Naive thymus-derived CD8-positive, alpha-beta T cell (primary cell): ENCODE data around the gene EDEM1. TPM values are rescaled to one million over a fixed set of nuclear protein-coding genes. Genes with fewer than 3 reads are reported as not detected.
A peak's percentile ranks its signal among the peaks of the same experiment; 100 is the strongest.
"Not testable (repeated sequence)": the region's sequence is repeated elsewhere in the genome, so short reads cannot be mapped to it uniquely, and the experiment has no call there.

Experiments
- ATAC-seq, 2 donors: fragments of 150-1000 bp; cut with Tn5 transposase in 1 of 2; sonication (Bioruptor Pico), chemical (Tn5 transposase) in 1 of 2; 1 replicate in 1 of 2; 2 replicates in 1 of 2; pipeline ENCODE4 v1.10.0; 2021; ENCODE audit warnings: mild to moderate bottlenecking in 2 of 2, moderate library complexity in 2 of 2
- POLR2A ChIA-PET: fragments of 350-600 bp; sonication (Branson Sonifier 250); formaldehyde crosslinking; loops from one replicate; lab custom pipeline; 2021; ENCODE audit warnings: antibody characterized with exemption; lab: Charles Lee
- DNase-seq, 10 donors: peaks; one replicate each; pipeline versions ENCODE4 v3.0.0 to v3.0.0-alpha.2; 2020 to 2022
- H3K27ac Mint-ChIP-seq, 10 donors: one replicate each; pipeline ENCODE4 v1.8.0; 2020 to 2022; ENCODE audit warnings: mild to moderate bottlenecking in 10 of 10, mixed read lengths in 10 of 10, moderate library complexity in 4 of 10, inconsistent platforms in 1 of 10
- H3K27me3 Mint-ChIP-seq, 5 donors: one replicate each; pipeline ENCODE4 v1.8.0; 2021 to 2022; ENCODE audit warnings: mixed read lengths in 5 of 5
- H3K36me3 Mint-ChIP-seq, 3 donors: one replicate each; pipeline ENCODE4 v1.8.0; 2020 to 2022; ENCODE audit warnings: mixed read lengths in 3 of 3, mild to moderate bottlenecking in 2 of 3, inconsistent platforms in 1 of 3
- H3K4me1 Mint-ChIP-seq, 4 donors: one replicate each; pipeline ENCODE4 v1.8.0; 2021 to 2022; ENCODE audit warnings: mixed read lengths in 4 of 4
- H3K4me3 Mint-ChIP-seq, 10 donors: one replicate each; pipeline ENCODE4 v1.8.0; 2020 to 2022; ENCODE audit warnings: mild to moderate bottlenecking in 10 of 10, mixed read lengths in 10 of 10, moderate library complexity in 6 of 10, inconsistent platforms in 1 of 10
- H3K9me3 Mint-ChIP-seq, 9 donors: one replicate each; pipeline ENCODE4 v1.8.0; 2020 to 2022; ENCODE audit warnings: mixed read lengths in 9 of 9, mild to moderate bottlenecking in 3 of 9, inconsistent platforms in 1 of 9, moderate library complexity in 1 of 9
- polyA plus RNA-seq, 3 donors: library from polyadenylated mRNA; unstranded; fragments of 300-500 nt; fragmentation: Illumina TruSeq; gene quantifications; one replicate each; pipeline ENCODE4 v1.2.3, GENCODE V29; 2021
- total RNA-seq, 8 experiments: library from RNA in 2 of 8; stranded (reverse) in 2 of 8; gene quantifications; one replicate each; pipeline ENCODE4 v1.2.3 and lab custom pipeline; 2021 to 2026

EDEM1 gene
- total and polyA plus RNA-seq, 5 experiments from 2014 or later: 25.5 to 109 (median 31.0) TPM

- Mint-ChIP-seq H3K36me3 (peaks cover 6 to 26% (median 26%) of the 10 kb centered on the region in 3 donors), H3K27me3 (no peaks in the 10 kb centered on the region), H3K9me3 (peaks cover 0 to 3% (median 0%) of the 10 kb centered on the region in 9 donors), H3K4me3 (peak overlapping the region in 3 of 10 donors; percentile 0 to 21 (median 3)), H3K27ac (no peak overlapping the region), H3K4me1 (peaks cover 34 to 82% (median 80%) of the 10 kb centered on the region in 4 donors)
- no peak for ATAC-seq
- DNase-seq: no peak
- POLR2A ChIA-PET: no interaction called here
These were observed 34.4 kb upstream of the EDEM1 start for GRCh38 chr3:5153074-5153473.

- Mint-ChIP-seq H3K9me3 (no peaks in the 10 kb centered on the region), H3K27me3 (no peaks in the 10 kb centered on the region), H3K36me3 (peaks cover 6 to 24% (median 21%) of the 10 kb centered on the region in 3 donors), H3K4me3 (no peak overlapping the region), H3K4me1 (peaks cover 31 to 75% (median 70%) of the 10 kb centered on the region in 4 donors), H3K27ac (peak overlapping the region in 4 of 10 donors; percentile 2 to 61 (median 28))
- DNase-seq (no peak), ATAC-seq (no peak)
- POLR2A ChIA-PET: no interaction called here
These were observed 32.3 kb upstream of the EDEM1 start for GRCh38 chr3:5155241-5155640.

DNA sequence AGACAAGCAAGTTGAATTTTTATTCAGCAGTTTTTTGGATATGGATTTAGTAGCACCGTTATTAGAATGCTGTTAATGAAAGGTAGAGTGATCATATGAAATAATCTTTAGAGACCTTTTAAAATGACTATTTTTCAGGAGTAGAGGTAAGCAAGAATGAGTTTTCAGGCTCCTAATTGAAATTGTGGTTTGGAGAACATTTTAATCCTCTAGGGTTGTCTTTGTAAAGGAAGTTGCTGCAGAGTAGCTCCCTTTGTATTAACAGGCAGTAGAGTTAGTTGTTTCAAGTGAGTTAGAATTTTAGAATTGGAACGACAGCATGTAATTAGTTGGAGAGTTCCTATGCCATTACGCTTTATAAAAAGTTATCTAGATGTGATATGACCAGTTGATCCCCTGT, 27.2 kb upstream of the EDEM1 start:
- Mint-ChIP-seq H3K27me3 (no peaks in the 10 kb centered on the region), H3K36me3 (no peaks in the 10 kb centered on the region), H3K9me3 (no peaks in the 10 kb centered on the region), H3K27ac (peak overlapping the region in 8 of 10 donors; percentile 6 to 79 (median 45)), H3K4me1 (peaks cover 35 to 81% (median 78%) of the 10 kb centered on the region in 4 donors), H3K4me3 (peak overlapping the region in 4 of 10 donors; percentile 1 to 28 (median 18))
- no peak for DNase-seq
- POLR2A ChIA-PET: no interaction called here
- ATAC-seq: no peak

- Mint-ChIP-seq H3K36me3 (no peaks in the 10 kb centered on the region), H3K27me3 (no peaks in the 10 kb centered on the region), H3K4me1 (peaks cover 33 to 79% (median 72%) of the 10 kb centered on the region in 4 donors), H3K27ac (peak overlapping the region in 7 of 10 donors; percentile 47 to 79 (median 75)), H3K9me3 (no peaks in the 10 kb centered on the region), H3K4me3 (peak overlapping the region in 6 of 10 donors; percentile 28 to 39 (median 32))
- DNase-seq (no peak), ATAC-seq (no peak)
- POLR2A ChIA-PET: no interaction called here
These were observed 26.3 kb upstream of the EDEM1 start for GRCh38 chr3:5160940-5161858.

DNA sequence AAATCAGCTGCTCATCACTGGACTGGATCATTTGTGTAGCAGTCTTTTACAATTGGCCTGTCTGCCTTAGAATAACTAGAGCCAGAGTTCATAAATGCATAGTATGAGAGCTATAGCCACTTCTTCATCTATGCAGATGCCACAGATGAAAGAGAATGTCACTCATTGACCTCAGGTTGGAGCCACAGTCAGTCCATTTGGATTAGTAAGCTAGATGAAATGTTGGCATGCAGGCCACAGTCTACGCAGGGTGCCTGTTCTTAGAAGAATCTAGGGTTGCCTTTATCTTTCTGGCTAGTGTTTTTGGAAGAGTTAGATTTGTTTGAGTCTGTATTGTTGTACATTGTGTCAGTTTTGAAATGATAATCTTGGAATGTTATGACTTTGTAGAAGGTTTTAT, 25.4 kb upstream of the EDEM1 start:
- peak overlapping the region in 2 of 10 donors; percentile 1 to 17 for H3K4me3 Mint-ChIP-seq
- H3K9me3 Mint-ChIP-seq: no peaks in the 10 kb centered on the region
- H3K4me1 Mint-ChIP-seq: peaks cover 30 to 81% (median 70%) of the 10 kb centered on the region in 4 donors
- no peaks in the 10 kb centered on the region for H3K27me3 Mint-ChIP-seq
- POLR2A ChIA-PET: no interaction called here
- H3K36me3 Mint-ChIP-seq: no peaks in the 10 kb centered on the region
- no peak for DNase-seq
- H3K27ac Mint-ChIP-seq: peak overlapping the region in 5 of 10 donors; percentile 11 to 79 (median 74)
- no peak for ATAC-seq

DNA sequence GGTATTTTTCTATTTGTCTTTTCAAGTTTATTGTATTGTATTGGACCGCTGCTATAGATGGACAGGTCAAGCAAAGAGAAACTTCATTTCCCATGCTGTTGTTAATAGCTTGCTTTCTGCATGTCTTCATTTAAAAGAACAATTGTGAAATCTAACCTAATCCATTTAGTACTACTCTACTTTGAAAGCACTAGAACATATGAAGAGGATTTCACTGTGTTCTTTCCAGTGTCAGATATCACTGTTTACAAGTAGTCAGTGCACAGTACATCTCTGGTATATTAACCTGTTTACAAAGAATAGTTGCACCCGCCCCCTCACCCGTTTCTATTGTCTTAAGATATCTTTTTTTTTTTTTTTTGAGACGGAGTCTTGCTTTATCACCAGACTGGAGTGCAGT, 21.8 kb upstream of the EDEM1 start:
- Mint-ChIP-seq H3K36me3 (peaks cover 0 to 4% (median 0%) of the 10 kb centered on the region in 3 donors), H3K27me3 (no peaks in the 10 kb centered on the region), H3K4me3 (no peak overlapping the region), H3K4me1 (peaks cover 21 to 79% (median 66%) of the 10 kb centered on the region in 4 donors), H3K9me3 (no peaks in the 10 kb centered on the region), H3K27ac (peak overlapping the region in 3 of 10 donors; percentile 4 to 40 (median 9))
- no peak for DNase-seq
- no peak for ATAC-seq
- POLR2A ChIA-PET: no interaction called here

GRCh38 chr3:5166846-5167245, 20.7 kb upstream of the EDEM1 start:
- Mint-ChIP-seq H3K27me3 (no peaks in the 10 kb centered on the region), H3K4me3 (no peak overlapping the region), H3K4me1 (peaks cover 16 to 68% (median 55%) of the 10 kb centered on the region in 4 donors), H3K9me3 (no peaks in the 10 kb centered on the region), H3K27ac (peak overlapping the region in 4 of 10 donors; percentile 22 to 47 (median 41)), H3K36me3 (peaks cover 0 to 15% (median 0%) of the 10 kb centered on the region in 3 donors)
- DNase-seq: no peak
- POLR2A ChIA-PET: no interaction called here
- ATAC-seq: no peak

- peak overlapping the region in 5 of 10 donors; percentile 35 to 69 (median 59) for H3K27ac Mint-ChIP-seq
- H3K4me3 Mint-ChIP-seq: no peak overlapping the region
- peaks cover 3 to 26% (median 4%) of the 10 kb centered on the region in 3 donors for H3K36me3 Mint-ChIP-seq
- ATAC-seq: no peak
- H3K4me1 Mint-ChIP-seq: peaks cover 12 to 57% (median 47%) of the 10 kb centered on the region in 4 donors
- H3K27me3 Mint-ChIP-seq: no peaks in the 10 kb centered on the region
- POLR2A ChIA-PET: no interaction called here
- no peaks in the 10 kb centered on the region for H3K9me3 Mint-ChIP-seq
- DNase-seq: no peak
These were observed 19.4 kb upstream of the EDEM1 start for GRCh38 chr3:5168110-5168509.

DNA sequence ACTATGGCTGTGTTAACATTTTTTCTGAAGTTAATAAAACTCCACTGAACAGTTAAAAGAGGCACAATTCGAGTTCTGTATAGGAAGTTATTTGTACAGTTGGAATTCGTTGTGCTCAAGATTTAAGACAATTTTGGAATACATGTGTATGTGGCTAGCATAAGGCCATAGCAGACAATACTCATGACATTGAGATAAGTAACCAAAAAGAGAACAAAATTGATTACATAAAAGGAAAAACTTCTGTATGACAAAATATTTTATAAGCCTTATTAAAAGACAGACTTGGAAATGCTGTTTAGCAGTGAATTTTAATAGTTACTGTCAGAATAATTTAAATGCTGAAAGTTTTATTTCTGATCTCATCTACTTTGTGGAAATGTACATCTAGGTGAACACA, 17.7 kb upstream of the EDEM1 start:
- no peak for ATAC-seq
- H3K9me3 Mint-ChIP-seq: no peaks in the 10 kb centered on the region
- peaks cover 9 to 42% (median 33%) of the 10 kb centered on the region in 4 donors for H3K4me1 Mint-ChIP-seq
- peaks cover 4 to 41% (median 5%) of the 10 kb centered on the region in 3 donors for H3K36me3 Mint-ChIP-seq
- no peaks in the 10 kb centered on the region for H3K27me3 Mint-ChIP-seq
- POLR2A ChIA-PET: no interaction called here
- no peak for DNase-seq
- H3K4me3 Mint-ChIP-seq: no peak overlapping the region
- H3K27ac Mint-ChIP-seq: peak overlapping the region in 4 of 10 donors; percentile 18 to 69 (median 62)

GRCh38 chr3:5170975-5171374, 16.5 kb upstream of the EDEM1 start:
- Mint-ChIP-seq H3K4me3 (no peak overlapping the region), H3K27me3 (no peaks in the 10 kb centered on the region), H3K36me3 (peaks cover 4 to 53% (median 5%) of the 10 kb centered on the region in 3 donors), H3K4me1 (peaks cover 6 to 31% (median 29%) of the 10 kb centered on the region in 4 donors), H3K9me3 (no peaks in the 10 kb centered on the region), H3K27ac (no peak overlapping the region)
- ATAC-seq: no peak
- POLR2A ChIA-PET: no interaction called here
- no peak for DNase-seq

DNA sequence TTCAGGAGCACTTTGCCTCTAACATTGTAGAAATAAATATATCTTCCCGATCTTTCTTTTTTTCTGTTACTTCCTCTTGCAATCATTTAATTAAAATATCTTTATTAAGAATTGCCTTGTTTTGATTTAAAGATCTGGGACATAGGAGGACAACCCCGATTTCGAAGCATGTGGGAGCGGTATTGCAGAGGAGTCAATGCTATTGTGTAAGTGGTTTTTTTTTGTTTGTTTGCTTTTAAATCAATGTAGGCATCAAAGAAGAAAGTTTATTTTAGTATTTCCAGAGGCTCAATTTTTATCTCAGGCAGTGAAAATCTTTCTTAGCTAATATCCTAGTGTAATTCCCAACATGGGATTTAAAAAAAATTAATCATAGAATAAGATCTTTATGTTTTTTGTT, 15.5 kb upstream of the EDEM1 start:
- ATAC-seq: no peak
- Mint-ChIP-seq H3K4me3 (no peak overlapping the region), H3K27ac (peak overlapping the region in 1 of 10 donors; percentile 18), H3K36me3 (peaks cover 5 to 59% (median 6%) of the 10 kb centered on the region in 3 donors), H3K9me3 (no peaks in the 10 kb centered on the region), H3K27me3 (no peaks in the 10 kb centered on the region), H3K4me1 (peaks cover 5 to 28% (median 22%) of the 10 kb centered on the region in 4 donors)
- DNase-seq: no peak
- POLR2A ChIA-PET: no interaction called here

DNA sequence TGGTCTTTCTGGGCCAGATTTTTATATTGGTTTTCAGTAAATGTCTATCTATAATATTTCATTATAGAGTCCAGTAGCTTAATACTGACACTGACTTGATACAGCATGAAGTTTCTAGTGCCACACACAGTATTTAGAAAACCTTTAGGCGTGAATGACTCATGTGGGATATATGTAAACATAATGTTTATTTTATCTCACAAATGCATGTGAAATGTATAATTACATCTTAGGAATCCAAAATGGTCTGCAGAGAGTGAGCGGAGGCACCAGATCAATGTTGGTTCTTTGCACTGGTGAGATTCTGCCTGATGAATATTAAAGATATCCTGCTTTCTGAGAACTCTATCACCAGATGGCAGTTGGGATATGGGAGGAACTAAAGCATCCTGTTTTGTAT, 8.5 kb upstream of the EDEM1 start:
- POLR2A ChIA-PET: interaction anchor here (1.2 kb wide), 1 partner anchor 9 kb away, joined by 4 read pairs; no protein-coding TSS in a partner anchor
- Mint-ChIP-seq H3K27ac (peak overlapping the region in 1 of 10 donors; percentile 55), H3K36me3 (peaks cover 3 to 69% (median 7%) of the 10 kb centered on the region in 3 donors), H3K4me1 (peaks cover 0 to 48% (median 2%) of the 10 kb centered on the region in 4 donors)
- H3K4me3 Mint-ChIP-seq, H3K9me3 Mint-ChIP-seq, H3K27me3 Mint-ChIP-seq, ATAC-seq, DNase-seq: not testable (repeated sequence)
